HEK293 (cell line): ENCODE measurements around the gene NTRK3.

Experiments used
- CTCF ChIA-PET: fragments of 350-600 bp; formaldehyde crosslinking; extraction: SDS; loops from one replicate; lab custom pipeline; 2021; ENCODE audit warnings: antibody characterized with exemption; lab: Yijun Ruan, JAX
- POLR2A ChIA-PET: fragments of 300-600 bp; formaldehyde crosslinking; extraction: SDS; loops from one replicate; lab custom pipeline; 2020; ENCODE audit warnings: antibody characterized with exemption, inconsistent platforms; lab: Yijun Ruan, JAX
- H3K27ac ChIP-seq: fragments of 200-500 bp; sonication (Bioruptor generic); 2 replicates; pipeline ENCODE4 v1.5.1; 2014; ENCODE audit warnings: low read depth, low read length, control low read depth, inconsistent platforms; ENCODE audit errors: extremely low read depth
- H3K36me3 ChIP-seq, 2 experiments: fragments of 200-500 bp in 1 of 2; sonication (Bioruptor generic) in 1 of 2; 1 replicate in 1 of 2; 2 replicates in 1 of 2; pipeline ENCODE4 v1.5.1; 2014 to 2017; ENCODE audit warnings: inconsistent platforms in 2 of 2, low read length in 2 of 2; ENCODE audit not compliant: control insufficient read depth in 2 of 2, insufficient read depth in 1 of 2
- H3K4me1 ChIP-seq: fragments of 200-500 bp; sonication (Bioruptor generic); 2 replicates; pipeline ENCODE4 v1.5.1; 2014; ENCODE audit warnings: mild to moderate bottlenecking, low read length, inconsistent platforms; ENCODE audit not compliant: control insufficient read depth, insufficient read depth
- H3K4me3 ChIP-seq: 2 replicates; pipeline ENCODE4 v1.5.1; 2011; ENCODE audit warnings: low read depth, mild to moderate bottlenecking, control low read depth, low read length, moderate library complexity
- H3K9me3 ChIP-seq: fragments of 200-500 bp; sonication (Bioruptor generic); 2 replicates; pipeline ENCODE4 v1.5.1; 2014; ENCODE audit warnings: low read depth, low read length, inconsistent platforms; ENCODE audit not compliant: control insufficient read depth, insufficient read depth
- AEBP2 ChIP-seq: fragments of 450-650 bp; formaldehyde crosslinking; IDR thresholded peaks from 2 replicates; pipeline ENCODE4 v1.5.1; 2016; ENCODE audit warnings: missing biosample characterization, missing genetic modification characterization, borderline replicate concordance
- HIC1 ChIP-seq: fragments of 450-650 bp; formaldehyde crosslinking; IDR thresholded peaks from 2 replicates; pipeline ENCODE4 v1.5.1; 2016; ENCODE audit warnings: missing biosample characterization, missing genetic modification characterization
- PRDM10 ChIP-seq: fragments of 450-650 bp; formaldehyde crosslinking; IDR thresholded peaks from 2 replicates; pipeline ENCODE4 v1.5.1; 2016; ENCODE audit warnings: missing biosample characterization, missing genetic modification characterization
- ZBTB26 ChIP-seq: fragments of 450-650 bp; formaldehyde crosslinking; optimal IDR thresholded peaks from 2 replicates; pipeline ENCODE3; 2016; ENCODE audit warnings: missing biosample characterization, mild to moderate bottlenecking, missing genetic modification characterization
- ZNF121 ChIP-seq: fragments of 450-650 bp; formaldehyde crosslinking; IDR thresholded peaks from 2 replicates; pipeline ENCODE4 v1.5.1; 2016; ENCODE audit warnings: missing biosample characterization, missing genetic modification characterization
- ZNF132 ChIP-seq: fragments of 450-650 bp; formaldehyde crosslinking; IDR thresholded peaks from 2 replicates; pipeline ENCODE4 v1.5.1; 2017; ENCODE audit warnings: missing biosample characterization, missing genetic modification characterization, borderline replicate concordance
- ZNF175 ChIP-seq: fragments of 450-650 bp; formaldehyde crosslinking; IDR thresholded peaks from 2 replicates; pipeline ENCODE4 v1.5.1; 2016; ENCODE audit warnings: missing biosample characterization, missing genetic modification characterization
- ZNF394 ChIP-seq: fragments of 450-650 bp; formaldehyde crosslinking; IDR thresholded peaks from 2 replicates; pipeline ENCODE4 v1.5.1; 2016; ENCODE audit warnings: missing biosample characterization, missing genetic modification characterization, mild to moderate bottlenecking, moderate library complexity, borderline replicate concordance
- ZNF518A ChIP-seq: fragments of 450-650 bp; formaldehyde crosslinking; conservative IDR thresholded peaks from 2 replicates; pipeline ENCODE4 v1.5.1; 2016; ENCODE audit warnings: low read depth, missing biosample characterization, missing genetic modification characterization
- ZNF777 ChIP-seq: fragments of 450-650 bp; formaldehyde crosslinking; IDR thresholded peaks from 2 replicates; pipeline ENCODE4 v1.5.1; 2017; ENCODE audit warnings: missing biosample characterization, missing genetic modification characterization, borderline replicate concordance
- ZSCAN30 ChIP-seq: fragments of 450-650 bp; IDR thresholded peaks from 2 replicates; pipeline ENCODE4 v1.5.1; 2018; ENCODE audit warnings: missing biosample characterization, mild to moderate bottlenecking, missing genetic modification characterization, moderate library complexity

The NTRK3 gene

GRCh38 chr15:88300861-88301260 is 44.3 kb upstream of the NTRK3 start (continued):
- no peak for TF ChIP-seq ZBTB26 (tag by site-specific recombination)
- no peak for TF ChIP-seq ZSCAN30 (tag by site-specific recombination)
- no peak for TF ChIP-seq ZNF175 (tag by site-specific recombination)
- TF ChIP-seq HIC1 (tag by site-specific recombination) = no peak

- CTCF ChIA-PET = interaction anchor here (0.7 to 1.2 kb wide), 4 partner anchors 13 to 150 kb away, joined by 3 read pairs; no protein-coding TSS in a partner anchor
These were observed 43.5 kb upstream of the NTRK3 start for GRCh38 chr15:88300089-88300488.

GRCh38 chr15:88299497-88299896 is 43.0 kb upstream of the NTRK3 start:
- Histone ChIP-seq H3K36me3 (no peaks in the 10 kb centered on the region), H3K4me1 (no peaks in the 10 kb centered on the region), H3K27ac (no peak overlapping the region), H3K9me3 (no peaks in the 10 kb centered on the region), H3K4me3 (no peak overlapping the region)
- ChIA-PET CTCF (interaction anchor here (0.9 to 1.1 kb wide), 2 partner anchors 13 to 151 kb away, joined by 3 read pairs; no protein-coding TSS in a partner anchor), POLR2A (no interaction called here)
- TF ChIP-seq ZNF121 (no peak), ZNF132 (tag by site-specific recombination) (no peak), ZNF777 (tag by site-specific recombination) (no peak), ZNF394 (tag by site-specific recombination) (no peak), AEBP2 (tag by site-specific recombination) (no peak), ZNF518A (no peak)

More at GRCh38 chr15:88300089-88300488, 43.5 kb upstream of the NTRK3 start:
- H3K4me1 ChIP-seq = no peaks in the 10 kb centered on the region
- POLR2A ChIA-PET = no interaction called here
- no peak overlapping the region for H3K4me3 ChIP-seq
- H3K36me3 ChIP-seq = no peaks in the 10 kb centered on the region
- H3K9me3 ChIP-seq = no peaks in the 10 kb centered on the region
- no peak for TF ChIP-seq PRDM10 (tag by site-specific recombination)
- TF ChIP-seq, all 188 proteins: peak for 0
- no peak overlapping the region for H3K27ac ChIP-seq
